OCI-LY3 (cell line): ENCODE results near the gene PLPPR1.

Experiments used
- H2AFZ ChIP-seq: fragments of 200-600, 300-600 bp; shearing (Covaris generic); 2 replicates; pipeline ENCODE4 v1.6.0; 2014; ENCODE audit warnings: antibody characterized with exemption, low read depth, low read length
- H3K27ac ChIP-seq: fragments of 200-600, 300-600 bp; sonication (generic); 2 replicates; pipeline ENCODE4 v1.5.1; 2014; ENCODE audit warnings: mild to moderate bottlenecking, low read length, moderate library complexity, mixed read lengths
- H3K27me3 ChIP-seq: fragments of 200-600, 300-600 bp; sonication (generic); 2 replicates; pipeline ENCODE4 v1.6.1; 2014; ENCODE audit warnings: low read depth, low read length, mixed read lengths
- H3K36me3 ChIP-seq: fragments of 200-600, 300-600 bp; sonication (generic); replicated peaks from 2 replicates; pipeline ENCODE3; 2014; ENCODE audit warnings: low read depth, low read length, mixed read lengths
- H3K4me1 ChIP-seq: fragments of 300-600, 200-600 bp; sonication (generic); 2 replicates; pipeline ENCODE4 v1.6.1; 2014; ENCODE audit warnings: low read length, mixed read lengths
- H3K4me2 ChIP-seq: fragments of 200-600, 300-600 bp; sonication (generic); 2 replicates; pipeline ENCODE4 v1.6.1; 2014; ENCODE audit warnings: low read length, mixed read lengths
- H3K4me3 ChIP-seq: fragments of 300-600, 200-600 bp; sonication (generic); 2 replicates; pipeline ENCODE4 v1.5.1; 2014; ENCODE audit warnings: antibody characterized with exemption, mild to moderate bottlenecking, low read length, moderate library complexity
- H3K79me2 ChIP-seq: fragments of 300-600, 200-600 bp; shearing (Covaris generic); 2 replicates; pipeline ENCODE4 v1.6.1; 2014; ENCODE audit warnings: mild to moderate bottlenecking, low read length, mixed read lengths
- H3K9ac ChIP-seq: fragments of 300-600, 200-600 bp; shearing (Covaris generic); 2 replicates; pipeline ENCODE4 v1.6.0; 2014; ENCODE audit warnings: mild to moderate bottlenecking, low read length, moderate library complexity
- H3K9me3 ChIP-seq: fragments of 200-600, 300-600 bp; shearing (Covaris generic); 2 replicates; pipeline ENCODE4 v1.6.1; 2014; ENCODE audit warnings: low read length, mixed read lengths; ENCODE audit not compliant: insufficient read depth
- H4K20me1 ChIP-seq: fragments of 200-600, 300-600 bp; sonication (generic); 2 replicates; pipeline ENCODE4 v1.6.1; 2016; ENCODE audit warnings: low read length, mixed read lengths; ENCODE audit not compliant: insufficient read depth
- EZH2phosphoT487 ChIP-seq: fragments of 200-600 bp; shearing (Covaris generic); IDR thresholded peaks from 2 replicates; pipeline ENCODE4 v1.6.1; 2018; ENCODE audit warnings: antibody characterized with exemption, mixed run types, low read depth
- TF ChIP-seq, protein P1 (sequence below): fragments of 200-600, 300-600 bp; sonication (generic); IDR thresholded peaks from 2 replicates; pipeline ENCODE4 v1.5.1; 2014; ENCODE audit warnings: antibody characterized with exemption, low read length, low read depth

PLPPR1 gene

DNA sequence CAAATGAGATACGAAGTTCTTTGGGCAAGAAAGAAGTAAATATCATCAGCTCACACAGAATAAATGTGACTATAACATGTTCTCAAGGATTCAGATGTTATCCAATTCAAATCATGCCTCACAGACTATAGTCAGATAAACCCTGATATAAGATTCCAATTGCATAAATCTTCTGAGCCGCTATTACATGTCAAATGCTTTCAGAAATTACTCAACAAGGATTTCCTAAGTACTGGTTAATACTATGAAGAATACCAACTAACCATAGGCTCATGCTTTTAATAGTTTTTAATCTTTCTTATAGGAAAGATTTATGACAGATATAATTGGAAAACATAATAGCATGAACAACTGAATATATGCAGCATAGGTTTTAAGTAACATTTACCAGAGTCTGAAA lies 282.7 kb downstream of the PLPPR1 start:
- H4K20me1 ChIP-seq = no peaks in the 10 kb centered on the region
- no peaks in the 10 kb centered on the region for H3K36me3 ChIP-seq
- H3K9me3 ChIP-seq = no peaks in the 10 kb centered on the region
- no peak overlapping the region for H3K27ac ChIP-seq
- no peak overlapping the region for H3K9ac ChIP-seq
- no peaks in the 10 kb centered on the region for H3K79me2 ChIP-seq
- H3K4me3 ChIP-seq = no peak overlapping the region
- H3K4me2 ChIP-seq = no peak overlapping the region
- H3K4me1 ChIP-seq = no peaks in the 10 kb centered on the region
- H3K27me3 ChIP-seq = peaks cover 34% of the 10 kb centered on the region
- TF ChIP-seq, protein P1, sequence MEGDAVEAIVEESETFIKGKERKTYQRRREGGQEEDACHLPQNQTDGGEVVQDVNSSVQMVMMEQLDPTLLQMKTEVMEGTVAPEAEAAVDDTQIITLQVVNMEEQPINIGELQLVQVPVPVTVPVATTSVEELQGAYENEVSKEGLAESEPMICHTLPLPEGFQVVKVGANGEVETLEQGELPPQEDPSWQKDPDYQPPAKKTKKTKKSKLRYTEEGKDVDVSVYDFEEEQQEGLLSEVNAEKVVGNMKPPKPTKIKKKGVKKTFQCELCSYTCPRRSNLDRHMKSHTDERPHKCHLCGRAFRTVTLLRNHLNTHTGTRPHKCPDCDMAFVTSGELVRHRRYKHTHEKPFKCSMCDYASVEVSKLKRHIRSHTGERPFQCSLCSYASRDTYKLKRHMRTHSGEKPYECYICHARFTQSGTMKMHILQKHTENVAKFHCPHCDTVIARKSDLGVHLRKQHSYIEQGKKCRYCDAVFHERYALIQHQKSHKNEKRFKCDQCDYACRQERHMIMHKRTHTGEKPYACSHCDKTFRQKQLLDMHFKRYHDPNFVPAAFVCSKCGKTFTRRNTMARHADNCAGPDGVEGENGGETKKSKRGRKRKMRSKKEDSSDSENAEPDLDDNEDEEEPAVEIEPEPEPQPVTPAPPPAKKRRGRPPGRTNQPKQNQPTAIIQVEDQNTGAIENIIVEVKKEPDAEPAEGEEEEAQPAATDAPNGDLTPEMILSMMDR = no peak
- TF ChIP-seq EZH2phosphoT487 = no peak
- H2AFZ ChIP-seq = no peak overlapping the region

DNA sequence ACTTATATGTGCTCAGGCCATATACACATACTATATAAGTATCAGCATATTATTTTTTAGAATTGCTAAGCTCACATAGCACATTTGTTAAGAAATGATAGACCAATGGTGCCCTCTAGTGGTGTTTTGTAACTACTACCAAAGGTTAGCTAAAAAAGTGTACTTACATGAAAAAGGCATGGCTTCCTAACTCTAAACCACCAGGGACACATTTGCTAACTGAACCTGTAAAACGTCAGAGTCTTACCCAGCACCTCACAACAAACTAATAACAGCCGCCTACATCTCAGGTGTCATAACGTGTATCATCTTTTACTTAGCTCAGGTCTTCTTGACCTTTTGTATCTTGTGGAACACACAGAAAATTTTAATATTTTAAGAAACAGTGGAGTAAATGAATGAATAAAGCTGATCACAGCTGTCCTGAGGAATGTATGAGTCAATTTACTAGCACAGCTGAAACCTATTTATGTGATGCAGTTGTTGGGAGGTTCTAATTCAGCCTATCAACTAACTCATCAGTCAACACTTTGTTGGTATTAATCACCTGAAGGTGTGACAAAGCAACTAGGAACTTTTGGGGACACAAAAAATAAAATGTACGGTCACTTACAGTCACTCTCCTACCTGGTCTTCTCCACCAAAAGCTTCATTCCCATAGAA lies 283.4 kb downstream of the PLPPR1 start:
- no peak overlapping the region for H3K4me3 ChIP-seq
- H3K4me2 ChIP-seq = no peak overlapping the region
- no peak overlapping the region for H3K9ac ChIP-seq
- no peaks in the 10 kb centered on the region for H3K9me3 ChIP-seq
- no peaks in the 10 kb centered on the region for H4K20me1 ChIP-seq
- no peak overlapping the region for H2AFZ ChIP-seq
- no peak for TF ChIP-seq EZH2phosphoT487
- TF ChIP-seq, protein P1 = peak; percentile 73
- H3K79me2 ChIP-seq = no peaks in the 10 kb centered on the region
- peaks cover 32% of the 10 kb centered on the region for H3K27me3 ChIP-seq
- no peaks in the 10 kb centered on the region for H3K4me1 ChIP-seq
- H3K36me3 ChIP-seq = no peaks in the 10 kb centered on the region
- no peak overlapping the region for H3K27ac ChIP-seq

DNA sequence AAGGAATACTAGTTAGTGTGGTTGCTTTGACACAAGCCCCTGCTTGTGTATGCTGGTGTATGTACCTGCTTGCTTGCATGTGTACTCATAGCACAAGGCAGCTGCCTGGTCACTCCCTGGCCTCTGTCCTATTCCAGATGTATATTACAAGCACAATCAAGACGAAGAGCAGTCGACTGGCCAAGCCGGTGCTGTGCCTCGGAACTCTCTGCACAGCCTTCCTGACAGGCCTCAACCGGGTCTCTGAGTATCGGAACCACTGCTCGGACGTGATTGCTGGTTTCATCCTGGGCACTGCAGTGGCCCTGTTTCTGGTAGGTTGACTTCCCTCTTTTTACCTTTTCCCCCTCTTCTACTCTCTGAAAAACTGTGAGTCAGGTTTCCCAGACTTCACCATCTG lies 284.1 kb downstream of the PLPPR1 start:
- Histone ChIP-seq H3K4me1 (no peaks in the 10 kb centered on the region), H2AFZ (no peak overlapping the region), H3K4me3 (no peak overlapping the region), H3K4me2 (no peak overlapping the region), H3K9me3 (no peaks in the 10 kb centered on the region), H3K27ac (no peak overlapping the region), H3K36me3 (no peaks in the 10 kb centered on the region), H3K27me3 (peaks cover 28% of the 10 kb centered on the region), H4K20me1 (no peaks in the 10 kb centered on the region), H3K79me2 (no peaks in the 10 kb centered on the region), H3K9ac (no peak overlapping the region)
- TF ChIP-seq, protein P1 = no peak
- TF ChIP-seq EZH2phosphoT487 = no peak

DNA sequence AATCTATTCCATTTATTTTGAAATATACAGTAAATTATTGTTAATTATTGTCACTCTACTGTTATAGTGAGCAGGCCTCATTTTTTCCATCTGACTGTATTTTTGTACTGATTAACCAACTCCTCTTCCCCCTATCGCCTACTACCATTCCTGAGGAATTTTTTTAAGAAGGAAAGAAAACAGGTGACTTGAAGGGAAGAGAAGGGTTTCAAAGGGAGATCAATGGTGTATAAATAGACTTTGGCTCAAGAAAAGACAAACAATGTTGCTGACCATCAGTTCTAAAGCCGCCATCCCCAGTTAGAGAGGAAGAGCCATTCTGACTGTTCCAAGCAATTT lies 286.6 kb downstream of the PLPPR1 start:
- Histone ChIP-seq H3K27ac (no peak overlapping the region), H4K20me1 (no peaks in the 10 kb centered on the region), H3K9me3 (no peaks in the 10 kb centered on the region), H3K4me2 (no peak overlapping the region), H3K36me3 (no peaks in the 10 kb centered on the region), H3K9ac (no peak overlapping the region), H3K27me3 (peaks cover 11% of the 10 kb centered on the region), H3K79me2 (no peaks in the 10 kb centered on the region), H3K4me1 (no peaks in the 10 kb centered on the region), H2AFZ (no peak overlapping the region), H3K4me3 (no peak overlapping the region)
- TF ChIP-seq, protein P1 = no peak
- TF ChIP-seq EZH2phosphoT487 = no peak
